IPS-NIHi7 (cell line): ENCODE data around the gene DCDC1.

Experiments
- DNase-seq: peaks from one replicate; pipeline ENCODE4 v3.0.0; 2012; ENCODE audit warnings: mixed read lengths; ENCODE audit errors: extremely low spot score

DCDC1 gene, protein sequence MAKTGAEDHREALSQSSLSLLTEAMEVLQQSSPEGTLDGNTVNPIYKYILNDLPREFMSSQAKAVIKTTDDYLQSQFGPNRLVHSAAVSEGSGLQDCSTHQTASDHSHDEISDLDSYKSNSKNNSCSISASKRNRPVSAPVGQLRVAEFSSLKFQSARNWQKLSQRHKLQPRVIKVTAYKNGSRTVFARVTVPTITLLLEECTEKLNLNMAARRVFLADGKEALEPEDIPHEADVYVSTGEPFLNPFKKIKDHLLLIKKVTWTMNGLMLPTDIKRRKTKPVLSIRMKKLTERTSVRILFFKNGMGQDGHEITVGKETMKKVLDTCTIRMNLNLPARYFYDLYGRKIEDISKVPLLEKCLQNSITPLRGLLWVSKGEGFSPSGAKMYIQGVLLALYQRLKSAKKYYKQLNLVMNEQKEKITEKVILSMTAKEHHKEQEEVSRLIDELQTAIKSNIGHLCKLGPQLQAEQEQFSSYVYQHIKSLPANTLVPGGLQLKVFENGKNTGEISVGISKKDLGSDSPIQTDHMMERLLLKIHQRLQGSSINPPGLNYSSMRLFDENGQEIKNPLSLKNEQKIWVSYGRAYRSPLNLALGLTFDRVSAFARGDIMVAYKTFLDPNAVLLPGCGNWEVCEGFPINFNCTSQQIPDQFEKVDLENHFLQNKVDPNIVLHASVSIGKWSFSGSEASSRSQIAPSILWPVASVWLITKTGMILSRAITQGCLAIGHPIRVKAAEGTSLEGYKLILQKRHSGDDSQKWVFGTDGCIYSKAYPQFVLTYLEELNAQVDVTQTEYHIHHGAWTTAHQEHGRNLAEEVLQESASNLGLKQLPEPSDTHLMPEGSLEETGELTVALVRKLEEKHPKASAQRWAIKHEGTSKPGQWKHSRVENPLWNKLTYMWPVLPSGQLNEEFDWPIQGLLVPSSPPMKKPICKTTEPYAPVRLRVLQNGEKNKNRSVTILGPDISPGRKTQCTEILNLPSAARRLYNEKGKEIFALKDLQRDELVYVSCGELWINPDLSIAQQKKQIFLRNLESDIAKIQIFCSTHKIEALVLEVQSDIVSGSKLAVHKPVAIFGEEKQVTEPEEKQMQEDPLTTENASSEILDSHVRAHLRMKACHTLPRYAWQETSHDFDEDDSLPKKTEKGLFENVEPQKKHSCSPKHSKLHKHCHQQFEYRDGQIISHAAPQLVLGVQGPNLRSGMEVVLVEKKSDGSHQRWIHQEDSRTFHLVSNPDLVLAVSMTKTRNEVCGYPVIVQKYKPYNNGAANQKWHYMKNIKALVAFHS (N-terminal part only)

GRCh38 chr11:31369348-31370329, at the start of gene DCDC1, which contains the start of gene DNAJC24:
Gene DCDC1 (minus strand): TSS chr11:31369739. CDS start chr11:31328280, 41,459 bp downstream.
Gene DNAJC24 (plus strand): TSS chr11:31369860. CDS start chr11:31370749, 889 bp downstream.
- peak; percentile 93 for DNase-seq

DNA sequence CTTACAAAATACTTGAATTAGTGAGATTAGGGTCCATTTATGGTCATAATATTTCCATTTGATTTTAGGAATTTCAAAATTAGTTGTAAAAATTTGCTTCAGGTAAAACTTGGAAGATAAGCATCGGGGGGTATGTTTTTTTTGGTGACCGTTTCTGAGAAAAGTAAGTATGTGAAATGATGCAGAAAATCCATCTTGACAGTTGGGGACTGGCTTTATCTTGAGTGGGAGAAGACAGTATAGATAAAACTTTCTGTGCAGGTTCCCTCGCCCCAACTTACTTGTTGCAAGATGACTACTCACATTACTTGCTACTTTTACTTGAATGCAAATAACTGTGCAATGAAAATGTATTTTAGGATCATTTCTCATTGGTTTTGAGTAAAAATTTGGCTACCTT, 49.6 kb upstream of the DCDC1 start:
- DNase-seq, result no peak

- no peak for DNase-seq
Observed at GRCh38 chr11:31417816-31418215, 48.3 kb upstream of the DCDC1 start.

- no peak for DNase-seq
Observed at GRCh38 chr11:31417357-31417756, 47.8 kb upstream of the DCDC1 start.

DNA sequence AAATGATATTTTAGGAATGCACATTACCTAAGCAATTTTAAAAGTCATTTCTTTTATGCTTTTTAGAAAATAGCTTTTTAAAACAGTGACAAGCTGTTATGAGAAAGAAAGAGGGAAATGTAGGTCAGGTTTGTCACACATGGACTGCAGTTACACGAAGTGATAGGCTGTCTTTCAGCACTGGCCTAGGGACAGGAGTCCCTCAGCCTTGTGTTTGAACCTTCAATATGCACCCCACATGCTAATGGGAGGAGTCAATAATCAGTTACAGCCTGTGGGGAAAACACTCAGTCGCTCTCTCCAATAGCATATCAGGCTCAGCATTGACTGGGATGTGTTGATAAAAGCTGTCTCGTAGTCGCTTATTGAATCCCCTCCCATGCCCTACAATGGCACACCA, 45.9 kb upstream of the DCDC1 start:
- no peak for DNase-seq

GRCh38 chr11:31414338-31414737, 44.8 kb upstream of the DCDC1 start:
- no peak for DNase-seq

GRCh38 chr11:31412946-31413345, 43.4 kb upstream of the DCDC1 start:
- DNase-seq, result no peak

GRCh38 chr11:31408201-31408600, 38.7 kb upstream of the DCDC1 start:
- no peak for DNase-seq

DNA sequence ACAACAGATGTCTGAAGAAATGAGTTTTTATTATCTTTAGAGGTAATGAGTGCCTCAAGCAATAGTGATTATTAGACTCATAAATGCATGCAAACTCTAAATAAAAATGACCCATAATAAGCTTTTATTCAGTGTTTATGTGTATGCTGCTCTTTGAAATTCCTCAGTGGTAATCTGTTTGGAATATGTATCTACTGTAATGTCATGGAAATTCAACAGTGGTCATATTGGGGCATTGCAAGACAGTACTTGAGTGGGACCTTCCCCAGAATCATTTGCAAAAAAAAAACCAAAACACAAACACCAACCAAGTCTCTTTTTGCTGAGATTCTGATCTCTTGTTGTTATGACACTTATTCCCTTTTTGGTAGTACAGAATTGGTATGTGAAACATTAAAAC, 35.1 kb upstream of the DCDC1 start:
- DNase-seq, result no peak

DNA sequence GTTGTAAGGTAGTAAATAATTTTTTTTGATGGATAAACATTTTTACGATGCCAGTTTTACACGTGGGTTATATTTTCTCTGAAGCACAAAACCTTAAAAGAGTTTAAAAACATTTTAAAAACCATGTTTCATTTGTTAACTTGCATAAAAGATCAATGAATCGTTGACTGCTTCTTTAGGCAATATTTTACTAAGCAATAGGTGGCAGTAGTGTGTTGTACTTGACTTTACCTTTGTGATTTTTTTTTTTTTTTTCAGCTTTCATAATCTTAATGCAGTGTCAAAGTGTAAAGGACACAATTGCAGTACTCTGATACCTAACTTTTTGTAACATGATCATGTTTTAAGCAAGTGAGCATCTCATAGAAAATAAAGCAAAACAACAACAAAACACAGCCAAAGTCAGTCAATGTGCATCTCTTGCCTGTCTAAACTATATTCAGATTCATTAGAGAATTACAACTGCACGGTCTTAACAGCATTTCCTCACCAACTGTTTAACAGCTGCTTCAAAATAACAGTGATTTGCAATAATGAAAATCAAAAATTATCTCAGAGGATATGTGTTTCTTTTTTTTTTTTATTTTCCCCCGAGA, 27.8 kb upstream of the DCDC1 start:
- peak; percentile 17 for DNase-seq

GRCh38 chr11:31387379-31387778, 17.8 kb upstream of the DCDC1 start:
- no peak for DNase-seq

GRCh38 chr11:31383116-31383515, 13.6 kb upstream of the DCDC1 start:
- DNase-seq, result no peak

DNA sequence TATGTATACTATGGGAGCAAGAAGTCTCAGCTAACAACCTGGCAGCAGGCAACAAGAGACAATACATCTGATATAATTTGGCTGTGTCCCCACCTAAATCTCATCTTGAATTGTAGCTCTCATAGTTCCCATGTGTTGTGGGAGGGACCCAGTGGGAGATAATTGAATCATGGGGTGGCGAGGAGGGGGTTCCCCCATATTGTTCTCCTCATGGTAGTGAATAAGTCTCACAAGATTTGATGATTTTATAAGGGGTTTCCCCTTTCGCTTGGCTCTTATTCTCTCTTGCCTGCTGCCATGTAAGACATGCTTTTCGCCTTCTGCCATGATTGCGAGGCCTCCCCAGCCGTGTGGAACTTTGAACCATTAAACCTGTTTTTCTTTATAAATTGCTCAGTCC, 6.3 kb upstream of the DCDC1 start:
- no peak for DNase-seq

DNA sequence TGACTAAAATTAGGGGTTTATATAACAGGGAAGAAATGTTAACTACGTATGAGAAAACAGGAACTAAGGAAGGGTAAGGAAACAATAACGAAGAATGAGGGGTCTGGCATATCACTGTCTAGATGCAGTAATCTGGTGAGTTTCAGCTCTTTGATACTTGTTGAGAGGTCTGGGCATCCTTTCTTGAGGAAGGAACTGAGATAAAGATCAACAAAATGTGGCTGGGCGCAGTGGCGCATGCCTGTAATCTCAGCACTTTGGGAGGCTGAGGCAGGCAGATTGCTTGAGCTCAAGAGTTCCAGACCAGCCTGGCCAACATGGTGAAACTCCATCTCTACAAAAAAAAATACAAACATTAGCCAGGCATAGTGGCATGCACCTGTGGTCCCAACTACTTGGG, 2.7 kb downstream of the DCDC1 start:
- no peak for DNase-seq

DNA sequence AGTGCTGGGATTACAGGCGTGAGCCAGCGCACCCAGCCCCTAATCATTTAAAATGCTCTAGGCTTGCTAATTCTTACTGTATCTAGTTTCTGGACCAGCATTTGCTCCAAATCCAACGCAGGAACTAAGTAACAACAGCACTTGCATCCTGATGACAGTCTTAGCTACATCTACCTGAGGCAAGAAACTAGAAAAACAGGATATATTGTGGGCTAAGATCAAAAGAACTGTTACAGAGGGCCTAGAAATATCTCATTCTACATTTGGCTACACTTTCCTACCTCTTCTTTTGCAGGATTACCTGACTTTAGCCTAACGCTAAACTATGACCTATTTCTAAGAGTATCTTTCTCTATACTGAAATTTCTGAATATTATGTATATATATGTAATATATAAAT, 7.8 kb downstream of the DCDC1 start:
- no peak for DNase-seq

- DNase-seq, result no peak
Observed at GRCh38 chr11:31355817-31356216, 13.7 kb downstream of the DCDC1 start.

DNA sequence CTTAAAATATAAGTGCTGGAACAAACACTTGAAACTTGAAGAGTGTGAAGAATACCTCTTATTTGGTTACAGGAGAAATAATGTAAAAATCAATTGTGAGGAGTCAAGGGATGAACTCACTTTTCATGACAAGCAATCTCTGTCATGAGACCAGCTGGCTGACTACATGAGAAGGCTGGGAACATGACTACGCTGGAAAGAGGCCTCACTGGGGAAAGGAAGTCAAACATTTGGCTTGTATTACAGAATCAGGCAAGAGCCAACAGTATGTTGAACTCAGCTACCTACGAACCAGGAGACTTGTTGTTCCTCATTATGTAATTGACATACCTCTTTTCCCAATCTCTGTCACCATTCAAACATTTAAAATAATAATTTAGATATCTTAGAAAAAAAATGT, 14.4 kb downstream of the DCDC1 start:
- no peak for DNase-seq

GRCh38 chr11:31351168-31351567, 18.4 kb downstream of the DCDC1 start:
- no peak for DNase-seq

DNA sequence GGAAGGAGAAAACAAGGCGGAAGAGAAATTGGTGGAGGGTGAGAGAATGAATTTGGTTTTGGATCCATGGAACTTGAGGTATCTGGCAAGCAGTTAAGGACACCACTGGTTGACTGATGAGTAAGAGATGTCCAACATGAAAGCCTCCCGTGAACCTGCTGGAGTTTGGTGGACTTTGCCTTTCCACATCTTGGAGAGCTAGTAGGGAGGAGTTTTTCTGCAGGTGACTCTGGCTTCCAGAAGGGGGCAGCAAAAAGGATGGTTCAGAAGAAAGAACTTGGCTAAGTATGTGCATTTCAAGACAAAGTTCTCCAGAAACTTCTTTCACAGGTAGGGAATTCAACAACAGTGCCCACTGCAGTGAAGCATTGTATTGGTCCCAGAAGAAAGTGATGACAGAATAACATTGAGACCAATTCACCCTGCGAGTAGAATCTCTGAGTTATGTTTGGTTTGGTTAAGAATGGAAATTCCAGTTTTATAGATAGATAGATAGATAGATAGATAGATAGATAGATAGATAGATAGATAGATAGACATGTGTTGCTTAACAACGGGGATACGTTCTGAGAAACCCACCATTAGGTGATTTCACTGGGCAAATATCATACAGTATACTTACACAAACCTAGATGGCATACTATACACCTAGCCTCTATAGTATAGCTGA, 28.5 kb downstream of the DCDC1 start:
- peak; percentile 63 for DNase-seq

DNA sequence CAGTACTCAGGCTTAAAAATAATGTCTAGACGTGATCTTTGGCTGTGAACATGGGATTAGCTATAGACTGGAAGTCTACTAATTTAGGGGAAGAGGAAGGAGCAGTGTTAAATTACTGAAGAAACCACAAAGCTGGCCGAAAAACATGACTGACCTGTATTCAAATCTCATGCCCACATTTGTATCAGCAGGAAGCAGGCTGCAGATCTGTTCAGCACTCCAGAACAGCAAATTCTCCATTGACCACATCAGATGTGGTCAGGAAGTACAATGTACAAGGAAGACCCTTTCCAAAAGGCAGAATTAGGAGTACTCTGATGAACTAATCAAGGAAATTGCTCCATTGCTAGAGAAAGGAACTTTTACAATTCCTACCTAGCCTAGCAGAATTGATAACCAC, 31.7 kb downstream of the DCDC1 start:
- no peak for DNase-seq
